IgD-negative memory B cell (primary cell): ENCODE data around the gene DIS3. TPM values are rescaled to one million over a fixed set of nuclear protein-coding genes. Genes with fewer than 3 reads are reported as not detected.
"Not testable (repeated sequence)": the region's sequence is repeated elsewhere in the genome, so short reads cannot be mapped to it uniquely, and the experiment has no call there.

ENCODE experiments used
- H3K27ac Mint-ChIP-seq, 3 donors: one replicate each; pipeline ENCODE4 v1.8.0; 2020 to 2022; ENCODE audit warnings: mild to moderate bottlenecking in 3 of 3, mixed read lengths in 3 of 3, moderate library complexity in 1 of 3
- H3K27me3 Mint-ChIP-seq: one replicate; pipeline ENCODE4 v1.8.0; 2021; ENCODE audit warnings: mixed read lengths
- H3K36me3 Mint-ChIP-seq: one replicate; pipeline ENCODE4 v1.8.0; 2020; ENCODE audit warnings: mild to moderate bottlenecking, mixed read lengths
- H3K4me1 Mint-ChIP-seq, 3 donors: one replicate each; pipeline ENCODE4 v1.8.0; 2020 to 2022; ENCODE audit warnings: mixed read lengths in 3 of 3, mild to moderate bottlenecking in 1 of 3
- H3K4me3 Mint-ChIP-seq, 4 donors: one replicate each; pipeline ENCODE4 v1.8.0; 2020 to 2022; ENCODE audit warnings: mild to moderate bottlenecking in 4 of 4, mixed read lengths in 4 of 4, moderate library complexity in 3 of 4
- H3K9me3 Mint-ChIP-seq, 3 donors: one replicate each; pipeline ENCODE4 v1.8.0; 2020 to 2021; ENCODE audit warnings: mixed read lengths in 3 of 3, mild to moderate bottlenecking in 1 of 3
- polyA plus RNA-seq: library from polyadenylated mRNA; unstranded; fragments of 300-500 nt; fragmentation: Illumina TruSeq; gene quantifications from one replicate; pipeline ENCODE4 v1.2.3, GENCODE V29; 2021

DIS3 gene, protein sequence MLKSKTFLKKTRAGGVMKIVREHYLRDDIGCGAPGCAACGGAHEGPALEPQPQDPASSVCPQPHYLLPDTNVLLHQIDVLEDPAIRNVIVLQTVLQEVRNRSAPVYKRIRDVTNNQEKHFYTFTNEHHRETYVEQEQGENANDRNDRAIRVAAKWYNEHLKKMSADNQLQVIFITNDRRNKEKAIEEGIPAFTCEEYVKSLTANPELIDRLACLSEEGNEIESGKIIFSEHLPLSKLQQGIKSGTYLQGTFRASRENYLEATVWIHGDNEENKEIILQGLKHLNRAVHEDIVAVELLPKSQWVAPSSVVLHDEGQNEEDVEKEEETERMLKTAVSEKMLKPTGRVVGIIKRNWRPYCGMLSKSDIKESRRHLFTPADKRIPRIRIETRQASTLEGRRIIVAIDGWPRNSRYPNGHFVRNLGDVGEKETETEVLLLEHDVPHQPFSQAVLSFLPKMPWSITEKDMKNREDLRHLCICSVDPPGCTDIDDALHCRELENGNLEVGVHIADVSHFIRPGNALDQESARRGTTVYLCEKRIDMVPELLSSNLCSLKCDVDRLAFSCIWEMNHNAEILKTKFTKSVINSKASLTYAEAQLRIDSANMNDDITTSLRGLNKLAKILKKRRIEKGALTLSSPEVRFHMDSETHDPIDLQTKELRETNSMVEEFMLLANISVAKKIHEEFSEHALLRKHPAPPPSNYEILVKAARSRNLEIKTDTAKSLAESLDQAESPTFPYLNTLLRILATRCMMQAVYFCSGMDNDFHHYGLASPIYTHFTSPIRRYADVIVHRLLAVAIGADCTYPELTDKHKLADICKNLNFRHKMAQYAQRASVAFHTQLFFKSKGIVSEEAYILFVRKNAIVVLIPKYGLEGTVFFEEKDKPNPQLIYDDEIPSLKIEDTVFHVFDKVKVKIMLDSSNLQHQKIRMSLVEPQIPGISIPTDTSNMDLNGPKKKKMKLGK
- 16.3 TPM for polyA plus RNA-seq

DNA sequence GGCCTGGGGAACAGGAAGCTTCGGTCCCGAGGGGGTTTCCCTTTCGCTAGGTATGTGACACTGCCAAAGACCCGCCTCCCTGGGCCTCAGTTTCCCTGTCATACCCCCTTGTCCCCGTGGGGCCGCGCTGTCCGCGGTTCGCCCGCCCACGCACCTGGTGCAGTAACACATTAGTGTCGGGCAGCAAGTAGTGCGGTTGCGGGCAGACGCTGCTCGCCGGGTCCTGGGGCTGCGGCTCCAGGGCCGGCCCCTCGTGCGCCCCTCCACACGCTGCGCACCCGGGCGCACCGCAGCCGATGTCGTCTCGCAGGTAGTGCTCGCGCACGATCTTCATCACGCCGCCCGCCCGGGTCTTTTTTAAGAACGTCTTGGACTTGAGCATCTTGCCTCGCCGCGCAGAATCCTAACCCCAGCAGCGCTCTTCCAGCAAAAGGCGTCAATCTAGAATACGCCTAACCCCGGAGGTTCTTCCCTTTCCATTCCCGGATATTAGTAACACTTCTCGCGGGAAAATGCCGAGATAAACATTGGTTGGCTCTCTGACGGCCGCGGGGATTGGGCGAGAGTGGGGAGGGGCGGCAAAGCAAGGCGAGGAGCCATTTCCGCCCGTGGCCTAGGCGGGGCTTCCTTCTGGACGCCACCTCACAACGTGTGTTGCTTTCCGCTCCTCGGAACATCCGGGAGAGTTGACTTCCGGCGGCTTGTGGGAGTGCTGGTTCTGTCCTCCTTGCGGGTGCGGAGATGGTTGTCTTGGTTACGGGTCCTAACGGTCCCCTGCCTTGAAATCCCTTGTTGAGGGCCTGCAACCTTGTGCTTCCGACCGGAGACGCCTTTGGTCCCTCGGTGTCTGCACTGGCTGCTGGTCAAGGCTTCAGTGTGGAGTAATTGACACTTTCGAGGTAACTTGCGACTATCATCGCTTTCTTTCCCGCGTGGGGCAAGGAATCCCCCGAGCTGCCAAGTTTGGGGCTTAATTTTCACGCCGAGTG lies at the start of gene DIS3, which contains the start of gene PIBF1:
TSS of gene DIS3 (minus strand) at position 450 of the 989 bp plus-strand sequence. CDS start at position 382, 68 bp downstream.
TSS of gene PIBF1 (plus strand) at position 683 of the 989 bp plus-strand sequence. CDS start 1,337 bp downstream, outside the sequence.
- H3K9me3 Mint-ChIP-seq = no peaks in the 10 kb centered on the region
- no peaks in the 10 kb centered on the region for H3K27me3 Mint-ChIP-seq
- H3K4me1 Mint-ChIP-seq = peaks cover 24 to 40% (median 34%) of the 10 kb centered on the region in 3 donors
- H3K36me3 Mint-ChIP-seq = peaks cover 5% of the 10 kb centered on the region
- peak within 1 kb of the TSS; percentile 83 to 95 (median 92) for H3K27ac Mint-ChIP-seq
- peak within 1 kb of the TSS; percentile 95 to 100 (median 98) for H3K4me3 Mint-ChIP-seq

DNA sequence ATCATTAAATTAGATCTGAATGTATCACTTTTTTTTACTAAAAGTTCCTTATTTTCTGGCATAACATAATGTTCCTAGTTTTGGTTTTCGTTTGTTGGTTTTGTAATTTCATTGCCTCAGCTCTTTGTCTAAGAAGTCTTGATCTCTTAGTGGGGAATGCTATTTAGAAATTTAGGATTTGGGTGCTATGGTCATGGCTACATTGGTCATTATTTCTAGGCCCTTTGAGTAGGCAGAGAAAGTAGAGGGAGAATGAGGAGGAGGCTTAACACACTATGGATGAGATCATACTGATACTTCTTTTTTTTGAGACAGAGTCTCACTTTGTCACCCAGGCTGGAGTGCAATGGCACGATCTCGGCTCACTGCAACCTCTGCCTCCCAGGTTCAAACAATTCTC lies 42.0 kb upstream of the DIS3 start:
- H3K27me3 Mint-ChIP-seq = no peaks in the 10 kb centered on the region
- H3K9me3 Mint-ChIP-seq = no peaks in the 10 kb centered on the region
- H3K4me3 Mint-ChIP-seq = no peak overlapping the region
- peaks cover 0 to 2% (median 0%) of the 10 kb centered on the region in 3 donors for H3K4me1 Mint-ChIP-seq
- no peak overlapping the region for H3K27ac Mint-ChIP-seq
- H3K36me3 Mint-ChIP-seq = peaks cover 14% of the 10 kb centered on the region

DNA sequence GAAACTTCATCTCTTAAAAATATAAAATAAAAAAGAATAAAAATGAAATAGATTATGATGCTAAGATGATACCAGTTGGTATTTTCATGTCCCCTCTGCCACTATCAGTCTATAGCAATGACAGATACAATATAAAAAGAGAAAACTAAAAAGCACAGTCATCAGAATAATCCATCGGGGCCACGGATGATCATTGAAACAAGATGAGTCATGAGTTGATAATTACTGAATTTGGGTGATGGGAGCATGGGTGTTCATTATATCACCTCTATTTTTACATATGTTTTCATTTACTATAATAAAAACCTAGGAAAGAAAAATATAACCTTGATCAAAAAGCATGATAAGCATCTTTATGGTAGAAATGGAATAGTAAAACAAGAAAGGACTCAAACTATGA lies 41.4 kb upstream of the DIS3 start:
- no peaks in the 10 kb centered on the region for H3K9me3 Mint-ChIP-seq
- H3K4me3 Mint-ChIP-seq = no peak overlapping the region
- H3K27ac Mint-ChIP-seq = no peak overlapping the region
- no peaks in the 10 kb centered on the region for H3K27me3 Mint-ChIP-seq
- peaks cover 11% of the 10 kb centered on the region for H3K36me3 Mint-ChIP-seq
- H3K4me1 Mint-ChIP-seq = peaks cover 0 to 2% (median 0%) of the 10 kb centered on the region in 3 donors

DNA sequence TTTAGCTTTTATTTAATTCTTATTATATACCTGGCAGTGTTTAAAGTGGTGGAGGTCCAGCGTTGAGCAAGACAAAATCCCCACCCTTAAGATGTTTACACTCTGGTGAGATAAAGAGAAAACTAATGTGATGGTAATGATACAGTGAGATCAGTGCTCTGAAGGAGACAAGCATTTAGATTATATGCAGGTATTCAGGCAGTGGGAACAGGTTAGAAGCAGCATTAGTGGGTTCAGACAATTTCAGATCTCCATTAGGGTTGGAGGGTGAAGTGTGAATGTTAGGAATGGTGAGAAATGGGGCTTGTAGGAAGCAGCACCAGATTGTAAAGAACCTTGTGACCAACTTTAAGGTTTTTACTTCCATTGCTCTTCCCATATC lies 39.2 kb upstream of the DIS3 start:
- Mint-ChIP-seq H3K9me3 (no peaks in the 10 kb centered on the region), H3K27me3 (no peaks in the 10 kb centered on the region), H3K4me1 (no peaks in the 10 kb centered on the region), H3K36me3 (peaks cover 8% of the 10 kb centered on the region), H3K4me3 (no peak overlapping the region), H3K27ac (no peak overlapping the region)

DNA sequence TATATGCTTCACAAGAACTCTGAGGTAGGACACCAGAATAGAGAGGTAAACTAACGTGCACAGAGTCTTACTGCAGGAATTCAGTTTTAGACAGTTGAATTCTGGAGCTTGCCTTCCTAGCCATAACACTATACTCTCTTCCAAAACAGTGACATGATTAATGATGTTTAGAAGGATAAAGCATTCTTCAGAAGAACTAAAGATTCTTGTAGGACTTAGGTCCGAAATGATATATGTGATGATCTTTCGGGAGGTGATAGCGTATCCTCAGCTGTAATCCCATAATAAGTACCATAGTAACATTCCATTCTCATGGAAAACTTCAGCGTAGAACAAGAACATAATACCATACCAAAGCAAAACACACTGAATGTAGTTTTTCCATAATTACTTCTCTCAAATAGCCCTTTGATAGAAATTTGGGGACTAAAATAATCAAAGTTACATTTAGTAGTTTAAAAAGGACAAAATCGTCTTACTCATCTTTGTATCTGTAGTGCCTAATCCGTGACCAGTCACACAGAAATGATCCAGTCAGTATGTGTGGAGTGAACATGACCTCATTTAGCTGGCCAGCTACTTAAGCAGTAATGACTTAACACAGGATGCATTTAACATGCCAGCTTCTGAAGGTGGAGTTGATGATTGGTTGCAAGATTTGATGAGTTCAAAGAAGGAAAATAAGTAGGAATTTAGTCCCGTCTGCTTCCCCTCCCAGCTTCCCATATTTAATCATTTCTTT lies 38.6 kb upstream of the DIS3 start:
- H3K9me3 Mint-ChIP-seq = no peaks in the 10 kb centered on the region
- H3K4me1 Mint-ChIP-seq = no peaks in the 10 kb centered on the region
- peaks cover 9% of the 10 kb centered on the region for H3K36me3 Mint-ChIP-seq
- no peaks in the 10 kb centered on the region for H3K27me3 Mint-ChIP-seq
- H3K27ac Mint-ChIP-seq = no peak overlapping the region
- no peak overlapping the region for H3K4me3 Mint-ChIP-seq

DNA sequence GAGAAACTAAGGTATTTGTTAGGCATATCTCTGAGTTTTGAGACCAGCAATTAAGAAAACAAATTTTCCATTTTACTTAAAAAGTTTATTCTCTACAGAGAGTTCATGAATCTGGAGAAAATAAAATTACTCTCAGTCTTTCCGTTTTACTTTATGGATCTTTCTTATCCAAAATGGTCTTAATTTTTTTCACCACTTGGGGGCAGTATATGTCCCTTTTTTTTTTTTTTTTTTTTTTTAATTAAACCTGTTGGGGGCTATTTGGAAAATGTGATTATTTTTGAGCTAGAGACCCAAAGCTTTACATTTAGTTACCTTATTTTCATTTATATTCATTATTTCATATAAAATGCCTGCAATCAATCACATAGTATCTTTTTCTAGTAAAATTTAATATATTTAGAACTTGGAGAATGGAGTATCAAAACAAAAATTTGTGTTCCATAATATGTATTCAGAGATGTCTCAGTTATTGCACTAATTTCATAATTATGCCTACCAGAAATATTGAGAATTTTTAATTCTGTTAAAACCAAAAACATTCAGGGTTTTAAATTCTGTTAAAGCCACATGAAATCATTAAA lies 27.3 kb upstream of the DIS3 start:
- Mint-ChIP-seq H3K4me3 (no peak overlapping the region), H3K27ac (no peak overlapping the region), H3K36me3 (peaks cover 11% of the 10 kb centered on the region), H3K27me3 (no peaks in the 10 kb centered on the region), H3K9me3 (peaks cover 0 to 3% (median 0%) of the 10 kb centered on the region in 3 donors), H3K4me1 (no peaks in the 10 kb centered on the region)

DNA sequence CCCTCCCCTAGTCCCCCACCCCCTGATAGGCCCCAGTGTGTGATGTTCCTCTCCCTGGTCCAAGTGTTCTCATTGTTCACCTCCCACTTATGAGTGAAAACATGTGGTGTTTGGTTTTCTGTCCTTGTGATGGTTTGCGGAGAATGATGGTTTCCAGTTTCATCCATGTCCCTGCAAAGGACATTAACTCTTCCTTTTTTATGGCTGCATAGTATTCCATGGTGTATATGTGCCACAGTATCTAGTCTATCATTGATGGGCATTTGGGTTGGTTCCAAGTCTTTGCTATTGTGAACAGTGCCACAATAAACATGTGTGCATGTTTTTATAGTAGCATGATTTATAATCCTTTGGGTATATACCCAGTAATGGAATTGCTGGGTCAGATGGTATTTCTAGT lies 24.8 kb upstream of the DIS3 start:
- not testable (repeated sequence) for H3K4me3 Mint-ChIP-seq, H3K27me3 Mint-ChIP-seq, H3K9me3 Mint-ChIP-seq, H3K27ac Mint-ChIP-seq, H3K36me3 Mint-ChIP-seq, H3K4me1 Mint-ChIP-seq

DNA sequence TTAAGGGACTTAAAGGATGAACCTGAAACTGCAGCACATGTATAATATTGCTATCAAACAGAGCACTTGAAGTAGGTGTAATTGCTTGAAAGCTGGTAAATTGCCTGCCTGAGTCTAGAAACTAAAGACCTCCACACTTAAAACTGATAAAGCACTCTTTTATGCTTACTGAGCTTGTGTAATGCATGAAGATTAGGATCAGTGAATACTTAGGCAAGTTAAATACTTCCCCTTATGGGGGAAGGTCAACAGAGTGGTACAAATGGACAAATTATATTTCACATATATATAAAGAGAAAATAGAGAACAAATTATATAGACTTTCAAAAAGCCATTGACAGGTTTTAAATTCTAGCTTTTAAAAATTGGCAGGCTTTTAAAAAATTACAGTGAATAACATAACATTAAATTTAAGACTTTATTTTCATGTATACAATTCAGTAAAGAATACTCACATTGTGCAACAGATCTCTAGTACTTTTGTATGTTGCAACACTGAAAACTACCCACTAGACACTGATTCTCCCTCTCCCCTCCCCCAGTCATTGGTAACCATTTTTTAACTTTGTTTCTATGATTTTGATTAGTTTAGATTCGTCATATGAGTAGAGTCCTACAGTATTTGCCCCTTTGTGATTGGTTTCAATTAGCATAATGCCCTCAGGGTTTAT lies 24.1 kb upstream of the DIS3 start:
- Mint-ChIP-seq H3K27ac (peak overlapping the region in 1 of 3 donors; percentile 10), H3K27me3 (no peaks in the 10 kb centered on the region), H3K36me3 (peaks cover 8% of the 10 kb centered on the region), H3K4me1 (no peaks in the 10 kb centered on the region), H3K4me3 (no peak overlapping the region), H3K9me3 (peaks cover 0 to 3% (median 0%) of the 10 kb centered on the region in 3 donors)

DNA sequence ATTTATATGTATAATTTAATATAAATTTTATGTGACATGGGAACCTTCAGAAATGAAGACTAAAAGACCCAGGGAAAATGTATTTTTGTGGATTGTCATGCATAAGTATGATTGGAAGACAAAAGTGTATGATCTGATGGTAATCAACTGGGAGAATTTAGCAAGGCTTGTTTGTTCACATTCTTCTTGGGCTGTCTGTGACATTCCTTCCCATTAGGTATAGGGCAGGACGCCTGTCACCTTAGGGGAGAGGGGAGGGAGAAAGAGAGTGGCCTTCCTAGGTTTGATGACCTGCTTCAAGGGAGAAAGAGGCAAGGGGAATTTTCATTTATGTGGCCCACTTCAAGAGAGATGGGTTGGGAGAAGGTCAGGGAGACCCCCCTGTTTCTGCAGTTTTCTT lies 22.6 kb upstream of the DIS3 start:
- H3K4me3 Mint-ChIP-seq = no peak overlapping the region
- H3K27me3 Mint-ChIP-seq = no peaks in the 10 kb centered on the region
- H3K36me3 Mint-ChIP-seq = peaks cover 9% of the 10 kb centered on the region
- peaks cover 0 to 3% (median 0%) of the 10 kb centered on the region in 3 donors for H3K9me3 Mint-ChIP-seq
- no peaks in the 10 kb centered on the region for H3K4me1 Mint-ChIP-seq
- H3K27ac Mint-ChIP-seq = no peak overlapping the region

DNA sequence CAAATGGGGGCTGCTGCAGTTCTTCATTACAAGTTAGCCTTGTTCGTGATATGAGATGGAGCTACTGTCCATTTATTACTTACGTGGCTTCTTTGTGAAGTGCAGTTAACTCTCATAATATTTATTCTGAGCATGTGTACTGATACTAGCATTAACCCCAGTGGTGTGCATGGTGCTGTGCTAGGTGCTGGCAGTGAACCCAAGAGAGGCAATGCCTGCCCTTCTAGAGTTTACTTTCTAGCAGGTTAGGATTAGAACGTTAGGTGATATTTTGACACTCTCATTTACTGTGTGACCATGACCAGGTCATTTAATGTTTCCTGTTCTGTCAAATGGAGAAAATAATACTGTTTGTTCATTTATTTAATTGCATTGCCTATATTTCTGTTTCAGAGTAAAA lies 17.1 kb upstream of the DIS3 start:
- Mint-ChIP-seq H3K4me1 (peaks cover 0 to 4% (median 3%) of the 10 kb centered on the region in 3 donors), H3K36me3 (peaks cover 9% of the 10 kb centered on the region), H3K27ac (no peak overlapping the region), H3K27me3 (no peaks in the 10 kb centered on the region), H3K9me3 (peaks cover 0 to 4% (median 0%) of the 10 kb centered on the region in 3 donors), H3K4me3 (no peak overlapping the region)

DNA sequence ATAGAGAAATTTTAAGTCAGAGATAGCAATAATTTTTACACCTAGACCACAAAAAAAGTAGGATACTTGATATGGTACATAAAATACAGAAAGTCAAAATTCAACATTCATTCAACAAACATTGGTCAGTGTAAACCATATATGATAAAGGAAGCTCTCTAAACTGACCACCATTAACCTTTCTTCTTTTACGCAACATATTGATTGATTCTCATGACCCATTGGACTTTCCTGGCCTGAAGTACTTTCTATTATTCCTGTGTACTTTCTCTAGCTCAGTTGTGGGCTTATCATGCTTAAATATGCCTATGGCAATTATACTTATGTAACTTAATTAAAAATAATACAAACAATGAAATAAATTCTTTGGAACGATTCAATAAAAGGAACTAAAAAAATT lies 10.9 kb upstream of the DIS3 start:
- Mint-ChIP-seq H3K36me3 (peaks cover 18% of the 10 kb centered on the region), H3K9me3 (peaks cover 0 to 5% (median 0%) of the 10 kb centered on the region in 3 donors), H3K27ac (no peak overlapping the region), H3K27me3 (no peaks in the 10 kb centered on the region), H3K4me3 (no peak overlapping the region), H3K4me1 (peaks cover 2 to 18% (median 9%) of the 10 kb centered on the region in 3 donors)

DNA sequence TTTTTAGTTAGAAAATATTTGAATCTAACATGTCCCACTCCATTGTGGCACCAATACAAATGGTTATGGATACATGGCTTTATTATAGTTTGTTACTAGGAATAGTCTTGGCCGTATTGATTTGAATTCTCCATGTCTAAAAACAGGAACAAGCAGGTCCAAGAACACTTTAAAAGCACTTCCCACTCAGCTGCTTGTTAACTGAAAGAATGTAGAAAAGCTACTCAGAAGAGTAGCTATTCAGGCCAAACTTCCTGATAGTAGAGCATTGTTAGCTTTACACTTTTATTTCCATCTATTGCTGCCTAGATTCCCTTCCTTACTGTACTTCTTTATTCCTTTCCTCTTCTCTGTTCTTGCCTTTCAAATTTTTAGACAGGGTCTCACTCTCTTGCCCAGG lies 7.1 kb upstream of the DIS3 start:
- H3K4me3 Mint-ChIP-seq = no peak overlapping the region
- H3K27me3 Mint-ChIP-seq = no peaks in the 10 kb centered on the region
- H3K9me3 Mint-ChIP-seq = peaks cover 0 to 2% (median 0%) of the 10 kb centered on the region in 3 donors
- H3K27ac Mint-ChIP-seq = no peak overlapping the region
- H3K4me1 Mint-ChIP-seq = peaks cover 8 to 23% (median 16%) of the 10 kb centered on the region in 3 donors
- peaks cover 15% of the 10 kb centered on the region for H3K36me3 Mint-ChIP-seq

DNA sequence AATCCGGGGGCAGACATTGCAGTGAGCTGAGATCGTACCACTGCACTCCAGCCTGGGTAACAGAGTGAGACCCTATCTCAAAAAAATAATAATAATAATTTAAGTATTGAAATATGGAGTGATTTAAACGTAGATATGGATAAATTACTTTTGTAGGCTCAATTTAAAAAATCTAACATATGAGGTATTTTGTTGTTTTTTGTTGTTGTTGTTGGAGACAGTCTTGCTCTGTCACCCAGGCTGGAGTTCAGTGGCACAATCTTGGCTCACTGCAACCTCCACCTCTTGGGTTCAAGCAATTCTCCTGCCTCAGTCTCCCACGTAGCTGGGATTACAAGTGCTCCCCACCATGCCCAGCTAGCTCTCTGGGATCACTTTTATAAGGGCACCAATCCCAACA lies 3.0 kb upstream of the DIS3 start:
- H3K4me3 Mint-ChIP-seq = peak overlapping the region in 2 of 4 donors; percentile 8 to 51
- not testable (repeated sequence) for H3K36me3 Mint-ChIP-seq, H3K27me3 Mint-ChIP-seq, H3K9me3 Mint-ChIP-seq
- H3K4me1 Mint-ChIP-seq = peaks cover 27 to 39% (median 30%) of the 10 kb centered on the region in 3 donors
- H3K27ac Mint-ChIP-seq = peak overlapping the region in 1 of 3 donors; percentile 63
